ENCODE measurements around the gene PSD4.

PSD4 gene

DNA sequence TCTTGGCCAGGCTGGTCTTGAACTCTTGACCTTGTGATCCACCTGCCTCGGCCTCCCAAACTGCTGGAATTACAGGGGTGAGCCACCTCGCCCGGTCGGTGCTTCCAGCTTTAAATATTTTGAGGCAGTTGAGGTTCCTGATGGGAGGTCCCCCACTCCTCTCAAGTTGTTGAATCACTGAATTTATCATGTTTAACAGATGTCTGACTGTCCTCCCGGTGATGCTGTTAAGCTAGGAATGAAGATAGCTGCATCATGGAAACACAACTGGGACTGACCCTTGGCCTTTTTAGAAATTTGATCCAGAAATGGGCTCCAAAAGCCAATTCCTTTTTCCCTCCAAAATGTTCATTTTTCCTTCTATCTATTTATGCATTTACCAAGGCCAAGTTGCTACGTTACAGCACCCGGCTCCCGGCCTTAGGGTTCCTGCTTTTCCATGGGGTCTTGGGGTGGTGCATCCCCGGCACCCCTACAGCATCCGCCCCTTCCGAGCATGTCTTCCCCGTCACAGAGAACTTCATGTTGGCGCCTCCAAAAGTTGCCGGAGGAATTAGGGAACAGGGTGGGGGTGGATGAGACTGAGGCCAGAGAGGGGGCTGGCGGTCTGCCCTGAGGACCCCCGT is 61.1 kb downstream of the PSD4 start:
- DNase-seq (ENCODE audit: low read depth) = no peak
- peak overlapping the region; percentile 58 for H3K4me3 ChIP-seq (replicated peaks; ENCODE audit: low read depth, low read length)

DNA sequence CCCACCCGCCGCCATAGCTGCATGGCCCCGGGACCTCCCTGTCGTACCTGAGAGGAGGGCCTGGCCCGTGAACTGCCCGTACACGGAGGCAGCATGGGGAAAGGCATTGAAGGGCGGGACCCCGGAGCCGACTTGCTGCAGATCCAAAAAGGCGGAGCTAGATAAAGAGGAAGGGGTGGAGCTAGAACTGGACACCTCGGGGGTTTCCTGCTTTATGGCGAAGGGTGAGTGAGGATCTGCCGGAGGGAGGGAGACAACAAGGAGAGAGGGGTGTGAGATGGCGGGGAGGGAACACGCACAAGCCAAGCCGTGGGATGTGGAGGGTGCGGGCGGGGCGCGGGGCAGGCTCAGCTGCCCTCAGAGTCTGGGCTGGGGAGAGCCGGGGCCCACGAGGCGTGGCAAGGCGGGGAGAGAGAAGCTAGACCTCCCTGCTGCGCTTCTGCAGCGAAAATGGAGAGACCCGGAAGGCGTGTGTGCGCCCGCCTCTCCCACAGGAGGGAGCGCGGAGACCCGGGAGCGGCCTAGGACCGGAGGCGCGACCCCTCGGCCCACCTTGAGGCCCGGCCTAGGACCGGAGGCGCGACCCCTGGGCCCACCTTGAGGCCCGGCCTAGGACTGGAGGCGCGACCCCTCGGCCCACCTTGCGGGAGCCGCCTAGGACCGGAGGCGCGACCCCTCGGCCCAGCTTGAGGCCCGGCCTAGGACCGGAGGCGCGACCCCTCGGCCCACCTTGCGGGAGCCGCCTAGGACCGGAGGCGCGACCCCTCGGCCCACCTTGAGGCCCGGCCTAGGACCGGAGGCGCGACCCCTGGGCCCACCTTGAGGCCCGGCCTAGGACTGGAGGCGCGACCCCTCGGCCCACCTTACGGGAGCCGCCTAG is 61.8 kb downstream of the PSD4 start:
- peak; percentile 66 for DNase-seq (ENCODE audit: low read depth)
- peak overlapping the region; percentile 58 for H3K4me3 ChIP-seq (replicated peaks; ENCODE audit: low read depth, low read length)

More for the DNA sequence above, 61.1 kb downstream of the PSD4 start:
- TF ChIP-seq, protein P1, sequence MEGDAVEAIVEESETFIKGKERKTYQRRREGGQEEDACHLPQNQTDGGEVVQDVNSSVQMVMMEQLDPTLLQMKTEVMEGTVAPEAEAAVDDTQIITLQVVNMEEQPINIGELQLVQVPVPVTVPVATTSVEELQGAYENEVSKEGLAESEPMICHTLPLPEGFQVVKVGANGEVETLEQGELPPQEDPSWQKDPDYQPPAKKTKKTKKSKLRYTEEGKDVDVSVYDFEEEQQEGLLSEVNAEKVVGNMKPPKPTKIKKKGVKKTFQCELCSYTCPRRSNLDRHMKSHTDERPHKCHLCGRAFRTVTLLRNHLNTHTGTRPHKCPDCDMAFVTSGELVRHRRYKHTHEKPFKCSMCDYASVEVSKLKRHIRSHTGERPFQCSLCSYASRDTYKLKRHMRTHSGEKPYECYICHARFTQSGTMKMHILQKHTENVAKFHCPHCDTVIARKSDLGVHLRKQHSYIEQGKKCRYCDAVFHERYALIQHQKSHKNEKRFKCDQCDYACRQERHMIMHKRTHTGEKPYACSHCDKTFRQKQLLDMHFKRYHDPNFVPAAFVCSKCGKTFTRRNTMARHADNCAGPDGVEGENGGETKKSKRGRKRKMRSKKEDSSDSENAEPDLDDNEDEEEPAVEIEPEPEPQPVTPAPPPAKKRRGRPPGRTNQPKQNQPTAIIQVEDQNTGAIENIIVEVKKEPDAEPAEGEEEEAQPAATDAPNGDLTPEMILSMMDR (IDR thresholded peaks at IDR 0.05; ENCODE audit: low read length, missing control alignments) = no peak

DNA sequence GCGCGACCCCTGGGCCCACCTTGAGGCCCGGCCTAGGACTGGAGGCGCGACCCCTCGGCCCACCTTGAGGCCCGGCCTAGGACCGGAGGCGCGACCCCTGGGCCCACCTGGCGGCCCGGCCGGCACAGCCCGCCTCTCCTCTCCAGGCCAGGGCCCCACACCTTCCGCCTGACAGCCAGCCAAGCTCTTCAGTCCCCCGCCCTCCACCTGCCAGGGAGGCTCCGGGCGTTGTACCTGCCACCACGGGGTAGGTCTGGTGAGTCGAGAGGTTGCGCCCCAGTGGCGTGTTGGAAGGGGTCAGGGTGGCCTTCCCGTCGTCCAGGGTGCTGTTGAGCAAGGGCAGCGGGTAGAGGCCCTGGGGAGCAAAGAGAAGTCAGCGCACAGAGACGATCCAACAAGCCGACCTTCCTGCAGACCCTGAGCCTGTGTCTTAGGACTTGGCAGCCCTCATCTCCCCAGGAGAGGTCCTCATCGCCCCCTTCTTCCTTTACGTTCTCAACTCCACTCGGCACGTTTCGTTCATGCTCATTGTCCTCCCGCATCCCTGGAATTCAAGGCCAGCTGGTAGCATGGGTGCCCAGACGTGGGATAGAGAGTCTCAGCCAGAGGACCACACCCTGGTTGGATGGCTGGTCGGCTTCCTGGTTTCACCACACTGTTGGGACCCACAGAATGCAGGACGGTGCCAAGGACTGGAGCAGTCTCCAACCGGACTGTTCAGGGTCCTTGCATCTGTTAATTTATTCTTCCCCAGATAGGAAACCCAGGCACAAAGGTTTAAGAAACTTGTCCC is 62.8 kb downstream of the PSD4 start:
- no peak for DNase-seq (ENCODE audit: low read depth)
- peak overlapping the region; percentile 38 for H3K4me3 ChIP-seq (replicated peaks; ENCODE audit: low read depth, low read length)
- TF ChIP-seq, protein P1 (IDR thresholded peaks at IDR 0.05; ENCODE audit: low read length, missing control alignments) = no peak

GRCh38 chr2:113237604-113238160 is 63.9 kb downstream of the PSD4 start:
- DNase-seq (ENCODE audit: low read depth) = no peak
- no peak overlapping the region for H3K4me3 ChIP-seq (replicated peaks; ENCODE audit: low read depth, low read length)
- TF ChIP-seq, protein P1 (IDR thresholded peaks at IDR 0.05; ENCODE audit: low read length, missing control alignments) = no peak

- H3K4me3 ChIP-seq (replicated peaks; ENCODE audit: low read depth, low read length) = no peak overlapping the region
- DNase-seq (ENCODE audit: low read depth) = no peak
- TF ChIP-seq, protein P1 (IDR thresholded peaks at IDR 0.05; ENCODE audit: low read length, missing control alignments) = no peak
Observed at GRCh38 chr2:113238871-113239839, 65.4 kb downstream of the PSD4 start.

- H3K4me3 ChIP-seq (replicated peaks; ENCODE audit: low read depth, low read length) = no peak overlapping the region
- DNase-seq (ENCODE audit: low read depth) = peak; percentile 95
- TF ChIP-seq, protein P1 (IDR thresholded peaks at IDR 0.05; ENCODE audit: low read length, missing control alignments) = peak; percentile 2
Observed at GRCh38 chr2:113240150-113240914, 66.6 kb downstream of the PSD4 start.
